H1 (cell line): ENCODE results near the gene BPIFB4. TPM values are rescaled to one million over a fixed set of nuclear protein-coding genes. Genes with fewer than 3 reads are reported as not detected.

Source experiments
- CTCF ChIA-PET: fragments of 300-600 bp; sonication (Branson Sonifier 250); formaldehyde crosslinking; loops from one replicate; lab custom pipeline; 2021; ENCODE audit not compliant: partially characterized antibody; lab: Charles Lee
- POLR2A ChIA-PET: fragments of 300-600 bp; sonication (Branson Sonifier 250); formaldehyde crosslinking; loops from one replicate; lab custom pipeline; 2021; ENCODE audit warnings: inconsistent platforms; ENCODE audit not compliant: partially characterized antibody; lab: Charles Lee
- DNase-seq, 2 experiments: peaks; one replicate each; pipeline versions ENCODE4 v3.0.0 to v3.0.0-alpha.2; 2010 to 2022; ENCODE audit warnings: low spot score in 2 of 2, low read depth in 1 of 2, mixed read lengths in 1 of 2
- FAIRE-seq: peaks from 2 replicates; lab custom pipeline; 2011; peaks lifted over from hg19 to GRCh38; lab: Jason Lieb, UNC
- H2AFZ ChIP-seq: 2 replicates; pipeline ENCODE4 v1.8.1; 2012; ENCODE audit warnings: low read length, inconsistent platforms
- H2AK5ac ChIP-seq: 2 replicates; pipeline ENCODE4 v1.6.1; 2013; ENCODE audit warnings: low read depth, low read length
- H2BK120ac ChIP-seq: replicated peaks from 2 replicates; pipeline ENCODE3; 2013; ENCODE audit warnings: low read depth, low read length, inconsistent platforms
- H2BK12ac ChIP-seq: 2 replicates; pipeline ENCODE4 v1.6.1; 2013; ENCODE audit warnings: low read depth, low read length
- H2BK15ac ChIP-seq: 2 replicates; pipeline ENCODE4 v1.6.1; 2013; ENCODE audit warnings: low read length
- H2BK20ac ChIP-seq: 2 replicates; pipeline ENCODE4 v1.6.1; 2013; ENCODE audit warnings: low read length
- H2BK5ac ChIP-seq: 2 replicates; pipeline ENCODE4 v1.6.1; 2013; ENCODE audit warnings: low read depth, low read length
- H3K14ac ChIP-seq: 2 replicates; pipeline ENCODE4 v1.6.1; 2013; ENCODE audit warnings: inconsistent platforms; ENCODE audit not compliant: insufficient read length
- H3K18ac ChIP-seq: 2 replicates; pipeline ENCODE4 v1.6.1; 2013; ENCODE audit warnings: low read length; ENCODE audit errors: extremely low read depth
- H3K23ac ChIP-seq: 2 replicates; pipeline ENCODE4 v1.6.1; 2013; ENCODE audit warnings: inconsistent platforms; ENCODE audit not compliant: insufficient read length
- H3K23me2 ChIP-seq: 2 replicates; pipeline ENCODE4 v1.6.1; 2013; ENCODE audit warnings: low read depth, low read length
- H3K27ac ChIP-seq: 2 replicates; pipeline ENCODE4 v1.6.1; 2011; ENCODE audit warnings: low read depth, low read length, inconsistent platforms
- H3K27me3 ChIP-seq, 4 experiments: replicated peaks in 1 of 4; 1 replicate in 1 of 4; 2 replicates in 3 of 4; pipeline versions ENCODE4 v1.6.1 to v1.8.1; 2011 to 2013; ENCODE audit warnings: low read length in 3 of 4, mild to moderate bottlenecking in 3 of 4, inconsistent platforms in 2 of 4, mixed read lengths in 2 of 4, moderate library complexity in 1 of 4; ENCODE audit not compliant: control insufficient read depth in 3 of 4, insufficient read depth in 3 of 4; ENCODE audit errors: extremely low read depth in 1 of 4
- H3K36me3 ChIP-seq, 4 experiments: 2 replicates each; pipeline versions ENCODE4 v1.6.1 to v1.8.1; 2011 to 2013; ENCODE audit warnings: mild to moderate bottlenecking in 4 of 4, low read length in 3 of 4, moderate library complexity in 2 of 4, control low read depth in 1 of 4, inconsistent platforms in 1 of 4; ENCODE audit not compliant: insufficient read depth in 4 of 4, control insufficient read depth in 2 of 4
- H3K4ac ChIP-seq: replicated peaks from 2 replicates; pipeline ENCODE3; 2013; ENCODE audit warnings: low read length, low read depth, mixed read lengths, inconsistent platforms; ENCODE audit not compliant: insufficient read length
- H3K4me1 ChIP-seq, 4 experiments: replicated peaks in 1 of 4; 1 replicate in 1 of 4; 2 replicates in 3 of 4; pipeline versions ENCODE4 v1.6.1 to v1.8.1; 2011 to 2013; ENCODE audit warnings: low read length in 3 of 4, inconsistent platforms in 2 of 4, mixed read lengths in 1 of 4; ENCODE audit not compliant: insufficient read depth in 4 of 4, control insufficient read depth in 3 of 4
- H3K4me2 ChIP-seq, 2 experiments: 2 replicates each; pipeline versions ENCODE4 v1.6.1 to v1.8.1; 2011 to 2013; ENCODE audit warnings: low read depth in 2 of 2, low read length in 2 of 2, control low read depth in 1 of 2, inconsistent platforms in 1 of 2, mild to moderate bottlenecking in 1 of 2; ENCODE audit not compliant: insufficient read depth in 1 of 2
- H3K4me3 ChIP-seq, 4 experiments: fragments of 200-600, 300-600 bp in 1 of 4; sonication (generic), shearing (Covaris generic), sonication (Bioruptor Twin) in 1 of 4; 2 replicates each; pipeline versions ENCODE4 v1.5.1 to v1.8.1; 2011 to 2016; ENCODE audit warnings: low read length in 4 of 4, low read depth in 3 of 4, control low read depth in 2 of 4, inconsistent platforms in 2 of 4, mild to moderate bottlenecking in 2 of 4, mixed read lengths in 1 of 4, moderate library complexity in 1 of 4; ENCODE audit not compliant: insufficient read depth in 2 of 4; ENCODE audit errors: extremely low read depth in 1 of 4
- H3K56ac ChIP-seq: replicated peaks from 2 replicates; pipeline ENCODE3; 2013; ENCODE audit warnings: low read depth, mild to moderate bottlenecking, mixed read lengths, low read length, inconsistent platforms; ENCODE audit not compliant: insufficient read length
- H3K79me1 ChIP-seq: 2 replicates; pipeline ENCODE4 v1.6.1; 2013; ENCODE audit warnings: low read depth, low read length, control low read depth
- H3K79me2 ChIP-seq, 2 experiments: 2 replicates each; pipeline versions ENCODE4 v1.6.1 to v1.8.1; 2012 to 2013; ENCODE audit warnings: low read length in 2 of 2, mild to moderate bottlenecking in 2 of 2, inconsistent platforms in 1 of 2; ENCODE audit not compliant: insufficient read depth in 2 of 2, control insufficient read depth in 1 of 2
- H3K9ac ChIP-seq, 4 experiments: replicated peaks in 1 of 4; 1 replicate in 1 of 4; 2 replicates in 3 of 4; pipeline versions ENCODE4 v1.6.1 to v1.8.1; 2011 to 2013; ENCODE audit warnings: low read depth in 3 of 4, low read length in 3 of 4, control low read depth in 2 of 4, mild to moderate bottlenecking in 2 of 4, moderate library complexity in 2 of 4, inconsistent platforms in 1 of 4; ENCODE audit errors: extremely low read depth in 1 of 4
- H3K9me3 ChIP-seq, 2 experiments: 2 replicates each; pipeline versions ENCODE4 v1.6.1 to v1.8.1; 2012 to 2013; ENCODE audit warnings: mild to moderate bottlenecking in 2 of 2, moderate library complexity in 2 of 2, control low read depth in 1 of 2, inconsistent platforms in 1 of 2, low read depth in 1 of 2, low read length in 1 of 2, mixed read lengths in 1 of 2; ENCODE audit not compliant: insufficient read depth in 2 of 2
- H4K20me1 ChIP-seq, 2 experiments: replicated peaks in 1 of 2; 2 replicates each; pipeline versions ENCODE3 to v1.8.1; 2011 to 2013; ENCODE audit warnings: inconsistent platforms in 2 of 2, low read length in 2 of 2, mild to moderate bottlenecking in 1 of 2; ENCODE audit not compliant: insufficient read depth in 2 of 2, control insufficient read depth in 1 of 2
- H4K5ac ChIP-seq: 2 replicates; pipeline ENCODE4 v1.6.1; 2013; ENCODE audit warnings: low read length, low read depth, mixed read lengths, inconsistent platforms; ENCODE audit not compliant: insufficient read length
- H4K8ac ChIP-seq: 2 replicates; pipeline ENCODE4 v1.8.0; 2013; ENCODE audit warnings: mild to moderate bottlenecking, moderate library complexity, low read length, inconsistent platforms; ENCODE audit not compliant: insufficient read depth; ENCODE audit errors: extremely low read depth
- H4K91ac ChIP-seq: replicated peaks from 2 replicates; pipeline ENCODE3; 2013; ENCODE audit warnings: low read length, mixed read lengths, inconsistent platforms; ENCODE audit not compliant: insufficient read length
- CEBPB ChIP-seq: IDR thresholded peaks from 2 replicates; pipeline ENCODE4 v1.6.1; 2012; ENCODE audit warnings: low read depth, low read length
- EP300 ChIP-seq, 2 experiments: IDR thresholded peaks; 1 replicate in 1 of 2; 2 replicates in 1 of 2; pipeline ENCODE4 v1.6.1; 2011 to 2012; ENCODE audit warnings: low read depth in 2 of 2, low read length in 2 of 2, mild to moderate bottlenecking in 2 of 2, borderline replicate concordance in 1 of 2, inconsistent platforms in 1 of 2, moderate library complexity in 1 of 2
- GABPA ChIP-seq: IDR thresholded peaks from 2 replicates; pipeline ENCODE4 v1.6.1; 2011; ENCODE audit warnings: mild to moderate bottlenecking, low read length, moderate library complexity, borderline replicate concordance; ENCODE audit not compliant: insufficient read depth
- SP2 ChIP-seq: IDR thresholded peaks from 2 replicates; pipeline ENCODE4 v1.6.1; 2012; ENCODE audit warnings: mild to moderate bottlenecking, low read length, inconsistent platforms
- TEAD4 ChIP-seq: IDR thresholded peaks from 2 replicates; pipeline ENCODE4 v1.6.1; 2012; ENCODE audit warnings: low read depth, low read length, inconsistent platforms, mixed read lengths
- WGBS, 2 experiments: shearing (Covaris generic) in 1 of 2; methylation state at CpG; one replicate each; pipeline versions ENCODE4 v1.1.6 to v1.1.7; 2013 to 2015; ENCODE audit warnings: low lambda C conversion rate in 2 of 2, mixed read lengths in 2 of 2, inconsistent platforms in 1 of 2, low coverage in 1 of 2, missing lambda C conversion rate in 1 of 2; ENCODE audit not compliant: insufficient replicate concordance in 2 of 2, insufficient coverage in 1 of 2, insufficient read length in 1 of 2; ENCODE audit errors: extremely low coverage in 1 of 2, missing lambda C conversion rate in 1 of 2; 5-methylcytosine and 5-hydroxymethylcytosine counted together
- polyA plus RNA-seq, 7 experiments: library from polyadenylated mRNA; depleted of rRNA in 3 of 7; stranded (reverse) in 5 of 7; unstranded in 2 of 7; fragments of >200 nt in 5 of 7; fragments of 200-250 nt in 2 of 7; gene quantifications; 1 replicate in 5 of 7; 2 replicates in 1 of 7; 4 replicates in 1 of 7; pipeline versions ENCODE4 v1.2.1 to v1.2.3, GENCODE V29; 2011 to 2013; ENCODE audit warnings: missing spikeins in 2 of 7, mixed read lengths in 2 of 7
- total RNA-seq: library from RNA; stranded (reverse); fragmentation: NEBNext Ultra II Directional; extraction: Animal tissue kit (Norgen Biotek cat#: 25700); gene quantifications from 2 replicates; pipeline ENCODE4 v1.2.1, GENCODE V29; 2021
- TF ChIP-seq, protein P1 (sequence below): IDR thresholded peaks from 2 replicates; pipeline ENCODE4 v1.6.1; 2011; ENCODE audit warnings: low read depth, mild to moderate bottlenecking, low read length; ENCODE audit not compliant: insufficient read depth

BPIFB4 gene
- total and polyA plus RNA-seq, 2 of the 8 experiments (the other 6 are each of a cell fraction or from before 2014, with no cell fraction given), result not detected

DNA sequence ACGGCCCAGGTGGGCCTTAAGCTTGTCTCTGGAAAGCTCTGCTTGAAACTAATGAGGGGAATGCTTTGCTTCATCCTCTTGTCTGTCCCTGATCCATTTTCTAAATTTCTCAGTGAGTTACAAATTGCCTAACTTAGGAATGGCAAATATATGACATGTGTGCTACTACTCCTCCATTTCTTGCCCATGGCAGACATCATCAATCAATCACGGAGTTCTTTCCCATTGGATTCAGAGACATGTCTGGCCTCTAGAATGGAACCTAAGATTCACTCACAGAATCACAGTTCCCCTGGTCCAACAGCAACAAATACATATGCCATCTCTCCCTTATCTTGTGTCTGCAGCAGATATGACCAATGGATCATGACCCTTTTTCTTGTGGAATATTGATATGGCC, 6.6 kb upstream of the BPIFB4 start:
- H4K5ac ChIP-seq, result no peak overlapping the region
- H3K14ac ChIP-seq, result no peak overlapping the region
- no peak overlapping the region for H2BK12ac ChIP-seq
- no peaks in the 10 kb centered on the region for H3K79me2 ChIP-seq
- peaks cover 5% of the 10 kb centered on the region; the same call in 1 of the 2 replicates for H3K23me2 ChIP-seq
- no peak overlapping the region for H3K56ac ChIP-seq
- peaks cover 0 to 2% of the 10 kb centered on the region in 2 experiments for H4K20me1 ChIP-seq
- H2AK5ac ChIP-seq, result no peak overlapping the region
- no peaks in the 10 kb centered on the region for H3K4me1 ChIP-seq
- H3K9me3 ChIP-seq, result no peaks in the 10 kb centered on the region
- H2BK120ac ChIP-seq, result no peak overlapping the region
- H2BK20ac ChIP-seq, result no peak overlapping the region
- no peak overlapping the region for H3K18ac ChIP-seq
- H3K79me1 ChIP-seq, result no peaks in the 10 kb centered on the region
- H3K4me3 ChIP-seq, result no peak overlapping the region
- DNase-seq (no peak), FAIRE-seq (no peak)
- no peak overlapping the region for H3K27ac ChIP-seq
- no peak overlapping the region for H3K9ac ChIP-seq
- H3K36me3 ChIP-seq, result no peaks in the 10 kb centered on the region
- no peak overlapping the region for H2BK15ac ChIP-seq
- no peak overlapping the region for H3K23ac ChIP-seq
- no peak overlapping the region for H4K8ac ChIP-seq
- CTCF ChIA-PET, result interaction anchor here (1.8 to 2.0 kb wide), 2 partner anchors 22 to 77 kb away, joined by 5 to 7 read pairs; no protein-coding TSS in a partner anchor
- H2AFZ ChIP-seq, result no peak overlapping the region
- H3K4ac ChIP-seq, result no peak overlapping the region
- no peak overlapping the region for H3K4me2 ChIP-seq
- H2BK5ac ChIP-seq, result no peak overlapping the region
- 88% methylated on average over 2 of the region's 2 CpGs; no CpG with 5 or more reads in 1 of the 2 experiments for WGBS, 2 experiments
- POLR2A ChIA-PET, result interaction anchor here (0.6 kb wide), 1 partner anchor 30 kb away, joined by 3 read pairs; no protein-coding TSS in a partner anchor
- no peaks in the 10 kb centered on the region for H3K27me3 ChIP-seq
- TF ChIP-seq CEBPB (no peak), EP300 (IDR thresholded peaks at IDR 0.05; ENCODE audit: borderline replicate concordance in 1 of 2, low read depth in 2 of 2, low read length in 2 of 2) (no peak), SP2 (no peak), TEAD4 (no peak), GABPA (no peak)
- TF ChIP-seq, protein P1, sequence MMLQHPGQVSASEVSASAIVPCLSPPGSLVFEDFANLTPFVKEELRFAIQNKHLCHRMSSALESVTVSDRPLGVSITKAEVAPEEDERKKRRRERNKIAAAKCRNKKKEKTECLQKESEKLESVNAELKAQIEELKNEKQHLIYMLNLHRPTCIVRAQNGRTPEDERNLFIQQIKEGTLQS, result no peak
- TF ChIP-seq, all 59 proteins: peak for 0
- H4K91ac ChIP-seq, result no peak overlapping the region
